ENCODE data around the gene VASN.

VASN gene

GRCh38 chr16:4324492-4325252 lies 47.0 kb upstream of the VASN start:
- Histone ChIP-seq H3K27me3 (peaks cover 48% of the 10 kb centered on the region), H3K9me3 (no peaks in the 10 kb centered on the region), H3K4me1 (ENCODE audit: control insufficient read depth in 1 of 2, insufficient read depth in 1 of 2, low read depth in 1 of 2, low read length in 1 of 2) (peaks cover 14 to 19% of the 10 kb centered on the region in 2 experiments), H3K4me3 (ENCODE audit: low read depth in 1 of 2, low read length in 1 of 2) (no peak overlapping the region), H3K27ac (no peak overlapping the region), H3K36me3 (no peaks in the 10 kb centered on the region)
- TF ChIP-seq, protein P1, sequence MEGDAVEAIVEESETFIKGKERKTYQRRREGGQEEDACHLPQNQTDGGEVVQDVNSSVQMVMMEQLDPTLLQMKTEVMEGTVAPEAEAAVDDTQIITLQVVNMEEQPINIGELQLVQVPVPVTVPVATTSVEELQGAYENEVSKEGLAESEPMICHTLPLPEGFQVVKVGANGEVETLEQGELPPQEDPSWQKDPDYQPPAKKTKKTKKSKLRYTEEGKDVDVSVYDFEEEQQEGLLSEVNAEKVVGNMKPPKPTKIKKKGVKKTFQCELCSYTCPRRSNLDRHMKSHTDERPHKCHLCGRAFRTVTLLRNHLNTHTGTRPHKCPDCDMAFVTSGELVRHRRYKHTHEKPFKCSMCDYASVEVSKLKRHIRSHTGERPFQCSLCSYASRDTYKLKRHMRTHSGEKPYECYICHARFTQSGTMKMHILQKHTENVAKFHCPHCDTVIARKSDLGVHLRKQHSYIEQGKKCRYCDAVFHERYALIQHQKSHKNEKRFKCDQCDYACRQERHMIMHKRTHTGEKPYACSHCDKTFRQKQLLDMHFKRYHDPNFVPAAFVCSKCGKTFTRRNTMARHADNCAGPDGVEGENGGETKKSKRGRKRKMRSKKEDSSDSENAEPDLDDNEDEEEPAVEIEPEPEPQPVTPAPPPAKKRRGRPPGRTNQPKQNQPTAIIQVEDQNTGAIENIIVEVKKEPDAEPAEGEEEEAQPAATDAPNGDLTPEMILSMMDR (IDR thresholded peaks at IDR 0.05): no peak

DNA sequence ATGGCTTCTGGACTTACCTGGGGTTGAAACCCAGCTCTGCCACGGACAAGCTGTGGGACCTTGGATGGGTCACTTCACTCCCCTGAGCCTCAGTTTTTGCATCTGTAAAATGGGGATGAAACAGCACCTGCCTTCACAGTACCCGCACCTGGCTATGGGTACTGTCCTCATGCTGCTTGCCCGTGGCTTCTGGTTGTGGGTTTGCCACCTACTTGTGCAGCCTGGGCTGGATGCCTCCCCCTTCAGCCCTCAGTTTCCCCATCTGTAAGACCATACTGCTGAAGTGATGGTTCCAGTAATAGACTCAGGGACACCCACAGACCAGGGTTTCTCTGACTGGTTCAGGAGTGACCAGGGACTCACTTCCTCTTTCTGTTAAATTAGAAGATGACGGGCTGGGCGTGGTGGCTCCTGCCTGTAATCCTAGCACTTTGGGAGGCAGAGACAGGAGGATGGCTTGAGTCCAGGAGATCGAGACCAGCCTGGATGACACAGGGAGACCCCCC lies 46.3 kb upstream of the VASN start:
- H3K9me3 ChIP-seq: no peaks in the 10 kb centered on the region
- H3K36me3 ChIP-seq: no peaks in the 10 kb centered on the region
- no peak overlapping the region for H3K4me3 ChIP-seq (ENCODE audit: low read depth in 1 of 2, low read length in 1 of 2)
- no peak overlapping the region for H3K27ac ChIP-seq
- peaks cover 42% of the 10 kb centered on the region for H3K27me3 ChIP-seq
- peaks cover 14 to 19% of the 10 kb centered on the region in 2 experiments for H3K4me1 ChIP-seq (ENCODE audit: control insufficient read depth in 1 of 2, insufficient read depth in 1 of 2, low read depth in 1 of 2, low read length in 1 of 2)
- TF ChIP-seq, protein P1 (IDR thresholded peaks at IDR 0.05): no peak

DNA sequence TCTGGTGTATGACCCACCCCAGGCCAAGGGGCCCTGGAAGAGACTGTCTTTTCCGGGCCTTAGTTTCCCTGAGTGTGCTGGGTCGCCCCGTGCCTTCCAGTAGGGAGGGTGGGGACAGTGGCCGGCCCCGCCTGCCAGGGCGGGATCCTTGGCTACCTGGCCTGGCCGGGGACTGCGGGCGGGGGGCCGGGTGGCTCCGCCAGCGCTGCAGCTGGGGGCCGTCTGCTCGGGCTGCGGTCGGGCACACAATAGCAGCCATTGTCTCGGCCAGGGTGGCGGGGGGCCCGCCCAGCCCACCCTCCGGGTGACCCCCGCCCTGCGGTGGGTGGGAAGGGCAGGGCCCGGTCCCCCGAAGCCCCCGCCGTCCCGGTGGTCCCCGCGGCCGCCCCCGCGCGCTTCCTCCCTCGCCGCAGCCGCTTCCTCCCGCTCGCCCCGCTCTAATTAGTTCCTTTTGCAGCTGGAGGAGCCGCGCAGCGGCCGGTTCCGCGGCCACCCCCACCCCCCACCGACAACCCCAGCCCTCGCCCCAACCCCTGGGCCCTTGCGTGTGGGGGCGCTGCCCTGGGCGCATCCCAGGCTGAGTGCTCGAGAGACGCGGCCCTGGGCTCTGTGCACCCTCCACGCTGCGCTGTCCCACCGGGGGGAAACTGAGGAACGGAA lies 44.1 kb upstream of the VASN start:
- no peak overlapping the region for H3K27ac ChIP-seq
- H3K36me3 ChIP-seq: no peaks in the 10 kb centered on the region
- TF ChIP-seq, protein P1 (IDR thresholded peaks at IDR 0.05): no peak
- H3K9me3 ChIP-seq: no peaks in the 10 kb centered on the region
- peaks cover 14 to 19% of the 10 kb centered on the region in 2 experiments for H3K4me1 ChIP-seq (ENCODE audit: control insufficient read depth in 1 of 2, insufficient read depth in 1 of 2, low read depth in 1 of 2, low read length in 1 of 2)
- peaks cover 35% of the 10 kb centered on the region for H3K27me3 ChIP-seq
- peak overlapping the region; percentile 45 to 59 for H3K4me3 ChIP-seq (ENCODE audit: low read depth in 1 of 2, low read length in 1 of 2)

- H3K36me3 ChIP-seq: no peaks in the 10 kb centered on the region
- H3K9me3 ChIP-seq: no peaks in the 10 kb centered on the region
- TF ChIP-seq, protein P1 (IDR thresholded peaks at IDR 0.05): no peak
- H3K27me3 ChIP-seq: peaks cover 40% of the 10 kb centered on the region
- H3K4me3 ChIP-seq (ENCODE audit: low read depth in 1 of 2, low read length in 1 of 2): peak overlapping the region; percentile 45 to 59
- H3K27ac ChIP-seq: no peak overlapping the region
- H3K4me1 ChIP-seq (ENCODE audit: control insufficient read depth in 1 of 2, insufficient read depth in 1 of 2, low read depth in 1 of 2, low read length in 1 of 2): peaks cover 14 to 19% of the 10 kb centered on the region in 2 experiments
These were observed 43.4 kb upstream of the VASN start for GRCh38 chr16:4328046-4328781.

All from neutrophil (primary cell).